ENCODE results near the gene MECR. TPM values are rescaled to one million over a fixed set of nuclear protein-coding genes. Genes with fewer than 3 reads are reported as not detected.

Gene MECR
- total and polyA plus RNA-seq, 2 experiments from 2014 or later: 25.7 to 32.3 TPM

- TF ChIP-seq ETS1 (IDR thresholded peaks at IDR 0.05) (no peak), CREB1 (CRISPR knock-in tag; IDR thresholded peaks at IDR 0.05; ENCODE audit: low read depth) (no peak), ZNF331 (CRISPR knock-in tag; IDR thresholded peaks at IDR 0.05; ENCODE audit: low read depth) (no peak), JUNB (IDR thresholded peaks at IDR 0.05; ENCODE audit: unreplicated experiment) (no peak)
These were observed 34.8 kb downstream of the MECR start (continued) for GRCh38 chr1:29195881-29196291.

- H3K27ac ChIP-seq (ENCODE audit: low read depth): no peak overlapping the region
- H3K36me3 Mint-ChIP-seq (ENCODE audit: low read depth): peaks cover 29% of the 10 kb centered on the region
- H3F3A ChIP-seq (replicated peaks; ENCODE audit: low read depth): 0 out of 2 replicates have a peak, but pooled peaks cover 3% of the 10 kb centered on the region
- H3K9me3 Mint-ChIP-seq: peaks cover 5% of the 10 kb centered on the region; the same call in 2 of the 3 replicates
- no peak overlapping the region for H3K4me3 ChIP-seq
- no peak overlapping the region for H2AFZ ChIP-seq
- ATAC-seq (no peak), DNase-seq (ENCODE audit: low spot score) (no peak)
- no peaks in the 10 kb centered on the region for H3K79me2 ChIP-seq (replicated peaks; ENCODE audit: insufficient read depth)
- no peak overlapping the region; the same call in 1 of the 2 replicates for H3K27ac Mint-ChIP-seq
- no peak overlapping the region for H3K4me3 Mint-ChIP-seq
- H3K4me1 ChIP-seq (ENCODE audit: insufficient read depth): no peaks in the 10 kb centered on the region; the same call in 1 of the 2 replicates
- no peaks in the 10 kb centered on the region; the same call in 1 of the 2 replicates for H3K36me3 ChIP-seq (ENCODE audit: insufficient read depth)
- no peaks in the 10 kb centered on the region for H4K20me1 ChIP-seq (replicated peaks; ENCODE audit: insufficient read depth)
- H3K9me2 ChIP-seq (ENCODE audit: insufficient read depth): no peaks in the 10 kb centered on the region
- H3K27me3 Mint-ChIP-seq (ENCODE audit: insufficient read depth, low read depth, poor library complexity): peaks cover 13% of the 10 kb centered on the region
- H3K4me1 Mint-ChIP-seq: peaks cover 11% of the 10 kb centered on the region
- no peaks in the 10 kb centered on the region for H3K27me3 ChIP-seq (ENCODE audit: insufficient read depth)
- no peak overlapping the region for H3K4me2 ChIP-seq
- TF ChIP-seq JUNB (IDR thresholded peaks at IDR 0.05; ENCODE audit: unreplicated experiment): no peak
- TF ChIP-seq EZH2 (IDR thresholded peaks at IDR 0.05; ENCODE audit: low read depth, unreplicated experiment): no peak
- no peak for TF ChIP-seq ZNF331 (CRISPR knock-in tag; IDR thresholded peaks at IDR 0.05; ENCODE audit: low read depth)
- no peak for TF ChIP-seq ETS1 (IDR thresholded peaks at IDR 0.05)
- no peak for TF ChIP-seq NANOG (IDR thresholded peaks at IDR 0.05; ENCODE audit: borderline replicate concordance)
- no peak for TF ChIP-seq CTCF (conservative IDR thresholded peaks at IDR 0.05; ENCODE audit: low read depth in 2 of 2)
- no peak for TF ChIP-seq ZNF114 (CRISPR knock-in tag; IDR thresholded peaks at IDR 0.05)
- no peak for TF ChIP-seq ZNF462 (CRISPR knock-in tag; IDR thresholded peaks at IDR 0.05)
- TF ChIP-seq STAT1 (IDR thresholded peaks at IDR 0.05; ENCODE audit: unreplicated experiment): no peak
- TF ChIP-seq CREB1 (CRISPR knock-in tag; IDR thresholded peaks at IDR 0.05; ENCODE audit: low read depth): no peak
These were observed 36.8 kb downstream of the MECR start for GRCh38 chr1:29193879-29194455.
